ENCODE results near the gene PACS2. TPM values are rescaled to one million over a fixed set of nuclear protein-coding genes. Genes with fewer than 3 reads are reported as not detected.
"Not testable (repeated sequence)": the region's sequence is repeated elsewhere in the genome, so short reads cannot be mapped to it uniquely, and the experiment has no call there.

The PACS2 gene
- 10 to 100 TPM; 35.2 to 36.9 TPM for total RNA-seq

- DNase-seq (ENCODE audit: low spot score in 2 of 2) (peak; percentile 84 to 87), ATAC-seq (peak; percentile 80 to 83)
- Mint-ChIP-seq H3K36me3 (peaks cover 0 to 5% of the 10 kb centered on the region in 2 donors), H3K27ac (peak within 1 kb of the TSS; percentile 55 to 65), H3K9me3 (no peaks in the 10 kb centered on the region)
These were observed at the start of gene PACS2 for GRCh38 chr14:105314287-105315200. PACS2 (plus strand) TSS chr14:105314748; CDS start chr14:105314919, 171 bp downstream.

GRCh38 chr14:105267820-105268548, 46.6 kb upstream of the PACS2 start:
- no peaks in the 10 kb centered on the region for H3K36me3 Mint-ChIP-seq
- no peaks in the 10 kb centered on the region for H3K9me3 Mint-ChIP-seq
- DNase-seq (ENCODE audit: low spot score in 2 of 2), result no peak
- ATAC-seq, result no peak
- H3K27ac Mint-ChIP-seq, result no peak overlapping the region

- no peak for DNase-seq (ENCODE audit: low spot score in 2 of 2)
- Mint-ChIP-seq H3K9me3 (no peaks in the 10 kb centered on the region), H3K36me3 (no peaks in the 10 kb centered on the region), H3K27ac (peak overlapping the region; percentile 13 to 67)
- ATAC-seq, result no peak
These were observed 45.7 kb upstream of the PACS2 start for GRCh38 chr14:105268736-105269354.

- no peak for ATAC-seq
- no peaks in the 10 kb centered on the region for H3K36me3 Mint-ChIP-seq
- H3K9me3 Mint-ChIP-seq, result no peaks in the 10 kb centered on the region
- peak overlapping the region in 1 of 2 donors; percentile 67 for H3K27ac Mint-ChIP-seq
- DNase-seq (ENCODE audit: low spot score in 2 of 2), result no peak
These were observed 45.1 kb upstream of the PACS2 start for GRCh38 chr14:105269405-105269804.

GRCh38 chr14:105271224-105271890, 43.2 kb upstream of the PACS2 start:
- ATAC-seq (no peak), DNase-seq (ENCODE audit: low spot score in 2 of 2) (no peak)
- Mint-ChIP-seq H3K27ac (no peak overlapping the region), H3K9me3 (no peaks in the 10 kb centered on the region), H3K36me3 (no peaks in the 10 kb centered on the region)

- no peaks in the 10 kb centered on the region for H3K9me3 Mint-ChIP-seq
- no peaks in the 10 kb centered on the region for H3K36me3 Mint-ChIP-seq
- no peak for ATAC-seq
- no peak for DNase-seq (ENCODE audit: low spot score in 2 of 2)
- no peak overlapping the region for H3K27ac Mint-ChIP-seq
These were observed 41.9 kb upstream of the PACS2 start for GRCh38 chr14:105272623-105273022.

GRCh38 chr14:105273062-105273461, 41.5 kb upstream of the PACS2 start:
- Mint-ChIP-seq H3K36me3 (no peaks in the 10 kb centered on the region), H3K27ac (peak overlapping the region in 1 of 2 donors; percentile 12), H3K9me3 (no peaks in the 10 kb centered on the region)
- DNase-seq (ENCODE audit: low spot score in 2 of 2), result no peak
- ATAC-seq, result no peak

- H3K9me3 Mint-ChIP-seq, result no peaks in the 10 kb centered on the region
- peak overlapping the region in 1 of 2 donors; percentile 24 for H3K27ac Mint-ChIP-seq
- DNase-seq (ENCODE audit: low spot score in 2 of 2), result no peak
- ATAC-seq, result no peak
- H3K36me3 Mint-ChIP-seq, result no peaks in the 10 kb centered on the region
These were observed 39.9 kb upstream of the PACS2 start for GRCh38 chr14:105274637-105275036.

GRCh38 chr14:105275267-105275946, 39.1 kb upstream of the PACS2 start:
- peak overlapping the region; percentile 24 to 36 for H3K27ac Mint-ChIP-seq
- H3K9me3 Mint-ChIP-seq, result no peaks in the 10 kb centered on the region
- ATAC-seq (no peak), DNase-seq (ENCODE audit: low spot score in 2 of 2) (no peak)
- no peaks in the 10 kb centered on the region for H3K36me3 Mint-ChIP-seq

GRCh38 chr14:105277448-105277847, 37.1 kb upstream of the PACS2 start:
- peak overlapping the region in 1 of 2 donors; percentile 9 for H3K27ac Mint-ChIP-seq
- not testable (repeated sequence) for H3K9me3 Mint-ChIP-seq; ATAC-seq; DNase-seq (ENCODE audit: low spot score in 2 of 2); H3K36me3 Mint-ChIP-seq

- H3K36me3 Mint-ChIP-seq, result peaks cover 1 to 6% of the 10 kb centered on the region in 2 donors
- ATAC-seq (no peak), DNase-seq (ENCODE audit: low spot score in 2 of 2) (no peak)
- H3K9me3 Mint-ChIP-seq, result no peaks in the 10 kb centered on the region
- no peak overlapping the region for H3K27ac Mint-ChIP-seq
These were observed 34.7 kb upstream of the PACS2 start for GRCh38 chr14:105279642-105280361.

- DNase-seq (ENCODE audit: low spot score in 2 of 2) (no peak), ATAC-seq (no peak)
- Mint-ChIP-seq H3K9me3 (no peaks in the 10 kb centered on the region), H3K36me3 (peaks cover 8 to 12% of the 10 kb centered on the region in 2 donors), H3K27ac (no peak overlapping the region)
These were observed 34.0 kb upstream of the PACS2 start for GRCh38 chr14:105280525-105280924.

- peak; percentile 51 for ATAC-seq
- DNase-seq (ENCODE audit: low spot score in 2 of 2), result no peak
- no peaks in the 10 kb centered on the region for H3K9me3 Mint-ChIP-seq
- H3K27ac Mint-ChIP-seq, result peak overlapping the region; percentile 4 to 55
- H3K36me3 Mint-ChIP-seq, result peaks cover 8 to 12% of the 10 kb centered on the region in 2 donors
These were observed 33.0 kb upstream of the PACS2 start for GRCh38 chr14:105281371-105282097.

GRCh38 chr14:105282098-105282725, 32.3 kb upstream of the PACS2 start:
- no peak for DNase-seq (ENCODE audit: low spot score in 2 of 2)
- peak in 1 of 2 donors; percentile 29 for ATAC-seq
- Mint-ChIP-seq H3K27ac (peak overlapping the region; percentile 50 to 55), H3K36me3 (peaks cover 8 to 12% of the 10 kb centered on the region in 2 donors), H3K9me3 (no peaks in the 10 kb centered on the region)

Data from activated naive CD4-positive, alpha-beta T cell treated with anti-CD3 and anti-CD28 coated beads, Interleukin-2, amount 50 U/mL, for 72 hours (primary cell).